GM18502 (cell line): Measurements from ENCODE around the gene SH3RF3.

Experiments
- ATAC-seq: cut with Tn5 transposase; IDR thresholded peaks from one replicate; pipeline ENCODE4 v1.9.1; 2021; ENCODE audit warnings: mild to moderate bottlenecking; ENCODE audit not compliant: unreplicated experiment, poor library complexity

Gene SH3RF3

GRCh38 chr2:109128616-109129355, at the start of gene SH3RF3:
Gene SH3RF3 (plus strand): TSS chr2:109129205.
- ATAC-seq: no peak

- no peak for ATAC-seq
Observed at GRCh38 chr2:109079590-109079989, 49.4 kb upstream of the SH3RF3 start.

DNA sequence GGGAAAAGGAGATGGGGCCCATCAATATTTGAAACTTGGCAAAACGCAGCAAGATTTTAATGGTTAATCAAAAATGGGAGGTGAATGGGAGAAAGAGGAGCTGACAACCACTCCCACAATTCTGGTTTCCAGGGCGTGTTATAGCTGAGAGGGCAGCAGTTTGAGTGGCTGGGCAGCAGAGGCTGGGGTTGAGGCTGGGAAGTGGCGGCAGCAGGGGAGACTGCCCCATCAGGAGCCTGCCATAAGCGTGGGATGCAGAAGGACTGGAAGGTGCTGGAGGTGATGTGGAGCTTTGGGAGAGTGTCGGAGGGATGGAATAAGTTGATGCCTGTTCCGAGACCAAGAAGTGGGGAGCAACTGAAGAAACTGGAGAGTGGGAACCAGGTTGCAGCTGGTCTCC, 48.9 kb upstream of the SH3RF3 start:
- ATAC-seq: no peak

GRCh38 chr2:109080757-109081156, 48.2 kb upstream of the SH3RF3 start:
- no peak for ATAC-seq

DNA sequence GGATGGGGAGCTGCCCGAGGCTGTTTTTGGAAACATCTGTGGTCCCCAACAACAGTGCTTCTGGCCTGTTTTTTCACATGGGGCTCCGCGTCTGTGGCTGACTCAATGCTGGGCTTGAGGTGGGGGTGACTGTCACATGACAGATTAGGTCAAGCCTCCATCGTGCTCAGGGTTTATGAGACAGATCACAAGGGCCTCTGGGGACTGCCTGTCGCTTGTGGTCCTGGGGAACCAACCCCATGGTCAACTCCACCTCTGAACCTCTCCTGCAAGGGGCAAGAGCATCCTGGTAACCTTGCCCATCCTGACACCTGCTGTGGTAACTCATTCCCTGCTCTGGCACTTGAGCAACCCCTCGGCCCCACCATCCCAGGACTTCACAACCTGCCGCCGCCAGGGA, 47.6 kb upstream of the SH3RF3 start:
- no peak for ATAC-seq

DNA sequence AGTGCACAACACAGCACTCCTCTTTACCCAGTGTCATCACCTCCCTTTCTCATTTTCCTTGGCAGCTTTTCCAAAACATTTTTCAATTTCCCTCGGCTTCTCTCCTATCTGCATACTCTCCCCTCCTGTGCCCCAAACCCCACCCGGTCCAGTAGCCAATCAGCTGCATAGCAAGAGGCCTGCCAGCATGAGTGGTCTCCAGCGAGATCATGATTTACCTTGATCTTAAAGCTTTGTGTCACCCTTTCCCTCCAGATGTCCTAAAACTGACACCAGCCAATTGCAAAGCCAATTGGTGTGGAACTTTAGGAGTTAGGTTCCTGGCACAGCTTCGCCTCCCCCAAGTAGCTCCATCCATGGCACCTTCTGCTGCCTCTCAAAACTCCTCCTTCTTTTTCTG, 45.2 kb upstream of the SH3RF3 start:
- no peak for ATAC-seq

GRCh38 chr2:109084341-109084740, 44.7 kb upstream of the SH3RF3 start:
- no peak for ATAC-seq

DNA sequence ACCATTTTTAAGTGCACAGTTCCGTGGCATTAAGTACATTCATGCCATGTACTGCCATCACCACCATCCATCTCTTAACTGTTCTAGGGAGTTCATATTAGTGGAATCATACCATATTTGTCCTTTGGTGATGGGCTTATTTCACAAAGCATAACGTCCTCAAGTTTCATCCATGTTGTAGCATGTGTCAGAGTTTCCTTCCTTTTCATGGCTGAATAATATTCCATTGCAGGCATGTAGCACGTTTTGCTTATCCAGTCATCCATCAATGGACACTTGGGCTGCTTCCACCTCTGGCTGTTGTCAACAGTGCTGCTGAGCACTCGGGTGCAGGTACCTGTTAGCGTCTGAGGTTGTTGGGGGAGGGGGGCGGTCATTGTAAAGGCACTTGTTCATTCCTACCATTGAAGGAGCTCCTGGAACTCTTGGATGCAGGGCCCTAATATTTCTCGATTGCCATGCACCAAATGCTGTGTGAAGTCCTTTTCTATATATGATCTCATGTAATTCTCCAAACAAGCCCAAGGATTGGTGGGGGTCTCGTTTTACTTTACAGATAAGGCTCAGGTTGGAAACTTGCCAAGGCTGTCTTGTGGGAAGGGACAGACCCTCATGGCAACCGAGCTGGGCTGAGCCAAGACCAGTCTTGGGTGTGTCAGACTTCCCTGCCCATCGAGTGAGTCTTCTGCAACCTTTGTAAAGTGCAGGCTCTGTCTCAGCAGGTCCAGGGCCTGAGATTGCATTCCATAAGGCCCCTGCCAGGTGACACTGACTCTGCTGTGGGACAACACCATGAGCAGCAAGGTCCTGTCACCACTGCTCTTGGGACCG, 42.9 kb upstream of the SH3RF3 start:
- no peak for ATAC-seq

- no peak for ATAC-seq
Observed at GRCh38 chr2:109086743-109087020, 42.3 kb upstream of the SH3RF3 start.

- no peak for ATAC-seq
Observed at GRCh38 chr2:109087055-109087663, 41.8 kb upstream of the SH3RF3 start.

DNA sequence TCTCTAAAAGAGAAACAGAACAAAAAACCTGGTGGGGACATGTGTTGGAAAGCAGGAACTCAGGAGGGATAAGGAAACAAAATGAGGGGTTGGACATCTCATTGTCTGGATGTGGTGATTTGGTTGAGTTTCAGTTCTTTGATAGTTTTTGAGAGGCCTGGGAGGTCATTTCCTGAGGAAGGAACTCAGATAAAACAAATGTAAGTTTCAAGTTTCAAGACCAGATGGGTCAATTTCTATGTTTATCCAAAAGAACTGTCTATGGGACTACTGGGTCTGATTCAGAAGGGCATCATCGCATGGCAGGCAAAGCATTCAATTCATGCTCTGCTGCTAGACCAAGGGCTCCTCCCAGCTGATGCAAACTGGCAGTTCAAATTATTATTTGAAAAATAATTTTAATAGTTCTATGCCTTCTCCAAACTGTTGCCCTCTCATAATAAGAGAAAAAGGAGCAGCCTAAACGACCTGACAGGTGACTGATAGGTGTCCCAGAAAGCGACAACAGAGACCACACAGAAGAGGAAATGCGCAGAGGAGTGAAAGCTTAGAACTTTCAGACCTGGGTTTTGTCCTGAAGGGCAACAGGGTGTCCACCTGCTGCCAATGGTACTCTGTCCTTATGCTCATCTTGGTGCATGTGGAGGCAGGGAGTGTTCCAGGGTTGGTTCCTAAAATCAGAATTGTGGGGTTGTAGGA, 39.3 kb upstream of the SH3RF3 start:
- no peak for ATAC-seq

GRCh38 chr2:109091526-109091925, 37.5 kb upstream of the SH3RF3 start:
- ATAC-seq: no peak

DNA sequence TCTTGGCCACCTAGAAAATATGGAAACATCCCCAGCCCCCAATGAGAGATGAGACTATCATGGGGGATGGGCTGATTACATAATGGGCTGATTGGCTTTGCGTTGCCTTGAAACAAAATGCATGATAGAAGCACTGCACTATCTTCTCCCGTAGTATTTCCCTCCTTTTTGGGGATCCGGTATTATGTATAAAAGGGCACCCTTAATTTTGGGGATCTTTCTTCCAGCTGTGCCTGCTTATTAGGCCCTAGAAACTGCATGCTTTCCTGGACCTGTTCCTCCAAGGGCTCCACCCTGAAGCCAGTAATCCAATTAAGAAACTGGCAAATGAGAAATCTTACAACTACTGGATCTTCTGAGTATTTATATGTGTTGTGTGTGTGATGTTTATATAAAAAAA, 34.9 kb upstream of the SH3RF3 start:
- no peak for ATAC-seq

- no peak for ATAC-seq
Observed at GRCh38 chr2:109098251-109098920, 30.6 kb upstream of the SH3RF3 start.

DNA sequence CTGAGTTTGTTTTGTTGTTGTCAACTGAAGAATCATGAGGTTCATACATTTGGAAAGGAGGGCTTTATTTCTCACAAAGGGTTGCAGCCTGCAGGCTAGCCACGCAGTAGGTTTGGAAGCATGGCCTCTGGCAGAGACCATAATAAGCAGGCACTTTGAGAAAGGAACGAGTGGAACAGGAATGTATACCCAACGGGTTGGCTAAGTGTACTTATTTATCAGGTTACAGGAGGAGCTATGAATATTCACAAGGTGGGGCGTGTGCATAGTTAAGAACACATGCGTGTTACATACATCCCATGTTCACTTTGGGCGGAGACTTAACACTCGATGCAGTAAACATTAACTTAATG, 30.1 kb upstream of the SH3RF3 start:
- no peak for ATAC-seq

GRCh38 chr2:109102588-109103233, 26.3 kb upstream of the SH3RF3 start:
- no peak for ATAC-seq

DNA sequence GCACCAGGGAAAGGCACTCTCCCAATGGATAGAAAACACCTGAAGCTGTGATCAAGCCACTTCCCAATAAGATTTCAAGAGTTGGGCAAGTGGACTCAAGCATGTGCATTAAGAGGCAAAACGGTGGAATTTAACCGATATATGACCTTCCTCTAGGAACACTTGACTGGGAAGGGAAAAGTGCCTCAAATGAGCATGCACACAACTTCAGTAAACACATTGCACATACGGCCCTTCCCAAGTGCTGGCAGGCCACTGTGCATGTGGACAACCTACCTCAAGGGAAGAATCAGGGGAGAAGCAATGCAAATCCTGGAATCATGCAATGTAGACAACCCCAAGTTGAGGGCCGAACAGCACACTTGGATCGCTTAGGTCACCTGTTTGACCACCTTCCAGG, 23.9 kb upstream of the SH3RF3 start:
- no peak for ATAC-seq

DNA sequence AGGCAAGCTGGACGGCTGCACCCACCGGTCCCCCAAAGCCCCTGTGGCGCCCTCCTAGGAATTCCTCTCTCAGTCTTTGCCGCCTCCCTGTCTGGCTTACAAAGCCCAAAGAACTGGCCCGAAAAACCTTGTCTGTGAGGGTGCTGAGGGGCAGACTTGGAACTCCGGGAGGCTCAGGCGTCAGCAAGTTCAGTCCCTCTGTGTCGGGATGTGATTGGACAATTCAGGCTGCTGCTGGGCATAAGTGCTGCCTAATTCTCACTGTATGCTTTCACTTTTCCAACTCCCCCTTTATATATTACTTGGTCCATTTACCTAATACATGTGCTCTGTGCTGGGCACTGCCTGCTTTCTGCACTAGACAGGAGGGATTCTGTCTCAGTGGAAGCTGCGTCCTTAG, 20.3 kb upstream of the SH3RF3 start:
- ATAC-seq: no peak

DNA sequence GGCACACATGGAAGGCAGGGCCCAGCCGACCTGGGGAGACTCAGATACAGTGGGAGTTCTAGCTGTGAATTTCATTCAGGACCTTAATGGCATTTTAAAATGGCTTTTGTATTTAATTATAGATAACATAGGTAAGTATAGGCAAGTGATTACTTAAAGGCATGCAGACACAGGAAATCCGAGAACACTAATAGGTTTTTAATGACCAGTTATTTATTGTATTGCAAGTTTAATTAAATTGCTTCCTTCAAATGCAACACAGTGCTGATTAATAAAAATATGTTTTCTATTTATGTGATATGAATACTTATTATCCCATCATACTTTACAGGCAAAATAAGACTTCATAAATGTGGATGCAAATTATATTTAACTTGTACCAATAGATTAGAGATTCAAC, 19.7 kb upstream of the SH3RF3 start:
- no peak for ATAC-seq

DNA sequence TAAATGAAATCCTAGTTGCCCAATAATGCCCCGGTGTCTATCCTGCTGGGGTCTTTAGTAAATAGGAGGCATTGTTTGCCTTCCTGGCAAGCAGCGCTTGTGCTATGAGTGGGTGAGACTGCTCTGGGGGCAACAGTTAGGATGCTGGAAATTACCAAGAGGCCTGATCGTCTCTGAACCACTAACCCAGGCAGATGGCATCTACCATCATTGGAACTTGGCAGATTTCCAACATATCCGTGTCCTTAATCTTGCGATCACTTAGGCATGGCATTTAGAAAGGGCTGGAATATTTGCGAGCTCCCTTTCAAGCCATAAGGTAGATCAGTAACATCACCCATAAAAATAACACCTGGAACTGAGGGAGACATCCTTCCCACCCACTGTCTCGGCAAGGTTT, 18.8 kb upstream of the SH3RF3 start:
- ATAC-seq: no peak
